GM19239 (cell line): ENCODE data around the gene HEYL.
"Not testable (repeated sequence)": the region's sequence is repeated elsewhere in the genome, so short reads cannot be mapped to it uniquely, and the experiment has no call there.

Experiments used
- DNase-seq: peaks from one replicate; pipeline ENCODE4 v3.0.0; 2011; ENCODE audit warnings: low spot score; ENCODE audit not compliant: insufficient read length
- FAIRE-seq: peaks from 2 replicates; lab custom pipeline; 2011; peaks lifted over from hg19 to GRCh38; lab: Jason Lieb, UNC

Gene HEYL

GRCh38 chr1:39617488-39618049 is 21.9 kb downstream of the HEYL start:
- FAIRE-seq (no peak), DNase-seq (no peak)

- FAIRE-seq (no peak), DNase-seq (no peak)
These were observed 24.3 kb downstream of the HEYL start for GRCh38 chr1:39615086-39615673.

GRCh38 chr1:39614488-39614887 is 25.0 kb downstream of the HEYL start:
- FAIRE-seq (no peak), DNase-seq (no peak)

- no peak for FAIRE-seq
- no peak for DNase-seq
These were observed 26.2 kb downstream of the HEYL start for GRCh38 chr1:39613250-39613649.

GRCh38 chr1:39609618-39610331 is 29.7 kb downstream of the HEYL start:
- DNase-seq: peak; percentile 73

GRCh38 chr1:39608921-39609320 is 30.5 kb downstream of the HEYL start:
- no peak for DNase-seq
- FAIRE-seq: no peak

More at GRCh38 chr1:39609618-39610331, 29.7 kb downstream of the HEYL start:
- FAIRE-seq: peak; percentile 84

- DNase-seq, FAIRE-seq: not testable (repeated sequence)
These were observed 35.8 kb downstream of the HEYL start for GRCh38 chr1:39603677-39604076.

GRCh38 chr1:39601667-39602255 is 37.7 kb downstream of the HEYL start:
- FAIRE-seq: not testable (repeated sequence)

GRCh38 chr1:39596163-39596562 is 43.3 kb downstream of the HEYL start:
- FAIRE-seq (no peak), DNase-seq (no peak)

More at GRCh38 chr1:39601667-39602255, 37.7 kb downstream of the HEYL start:
- not testable (repeated sequence) for DNase-seq

- no peak for FAIRE-seq
- no peak for DNase-seq
These were observed 46.1 kb downstream of the HEYL start for GRCh38 chr1:39593386-39593785.

GRCh38 chr1:39592069-39592468 is 47.4 kb downstream of the HEYL start:
- FAIRE-seq (no peak), DNase-seq (no peak)

- FAIRE-seq (no peak), DNase-seq (no peak)
These were observed 48.9 kb downstream of the HEYL start for GRCh38 chr1:39590546-39590945.

GRCh38 chr1:39585933-39586332 is 53.5 kb downstream of the HEYL start:
- no peak for FAIRE-seq

GRCh38 chr1:39576016-39576657 is 63.3 kb downstream of the HEYL start:
- FAIRE-seq (no peak), DNase-seq (no peak)

More at GRCh38 chr1:39585933-39586332, 53.5 kb downstream of the HEYL start:
- DNase-seq: no peak

GRCh38 chr1:39575191-39576015 is 64.0 kb downstream of the HEYL start:
- peak; percentile 60 for FAIRE-seq
- DNase-seq: no peak

GRCh38 chr1:39574646-39575045 is 64.8 kb downstream of the HEYL start:
- FAIRE-seq (no peak), DNase-seq (no peak)
